Measurements from ENCODE around the gene FREM3. TPM values are rescaled to one million over a fixed set of nuclear protein-coding genes. Genes with fewer than 3 reads are reported as not detected.

Gene FREM3
- total and polyA plus RNA-seq, 3 donors from 2014 or later, result 0.06 to 0.42 (median 0.08) TPM

DNA sequence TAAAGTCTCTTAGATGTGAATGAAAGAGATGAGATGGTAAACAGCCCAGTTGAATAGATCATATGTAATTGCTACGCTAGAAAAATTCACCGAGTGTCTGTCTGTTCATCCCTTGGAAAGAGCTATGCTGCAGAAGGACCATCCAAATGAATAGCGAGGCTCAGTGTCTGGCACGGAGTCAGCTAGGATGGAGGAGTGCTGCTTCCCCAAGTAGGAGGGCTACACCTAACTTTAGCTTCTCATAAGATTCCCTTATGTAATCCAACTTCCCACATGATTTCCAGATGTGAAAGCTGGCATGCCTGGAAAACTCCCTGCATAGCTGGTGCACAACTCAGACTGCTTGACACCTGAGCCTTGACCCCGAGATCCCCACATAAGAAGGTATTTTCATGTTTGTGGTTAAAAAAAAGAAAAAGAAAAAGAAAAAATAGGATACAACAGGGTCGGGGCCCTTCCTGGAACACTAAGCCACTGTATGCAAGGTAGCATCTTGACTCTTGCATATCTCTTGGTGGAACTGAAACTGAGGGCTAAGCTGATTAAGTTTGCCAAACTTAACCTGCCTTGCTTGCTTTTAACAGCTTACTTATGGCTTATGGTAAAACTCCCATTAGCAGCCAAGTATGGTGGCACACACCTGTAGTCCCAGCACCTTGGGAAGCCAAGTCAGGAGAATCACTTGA, 82.3 kb downstream of the FREM3 start:
- intact Hi-C loops (cut with DNase I; ENCODE audit: low total_unique reads), result no loop called here
- no peak for DNase-seq
- TF ChIP-seq, protein P1, sequence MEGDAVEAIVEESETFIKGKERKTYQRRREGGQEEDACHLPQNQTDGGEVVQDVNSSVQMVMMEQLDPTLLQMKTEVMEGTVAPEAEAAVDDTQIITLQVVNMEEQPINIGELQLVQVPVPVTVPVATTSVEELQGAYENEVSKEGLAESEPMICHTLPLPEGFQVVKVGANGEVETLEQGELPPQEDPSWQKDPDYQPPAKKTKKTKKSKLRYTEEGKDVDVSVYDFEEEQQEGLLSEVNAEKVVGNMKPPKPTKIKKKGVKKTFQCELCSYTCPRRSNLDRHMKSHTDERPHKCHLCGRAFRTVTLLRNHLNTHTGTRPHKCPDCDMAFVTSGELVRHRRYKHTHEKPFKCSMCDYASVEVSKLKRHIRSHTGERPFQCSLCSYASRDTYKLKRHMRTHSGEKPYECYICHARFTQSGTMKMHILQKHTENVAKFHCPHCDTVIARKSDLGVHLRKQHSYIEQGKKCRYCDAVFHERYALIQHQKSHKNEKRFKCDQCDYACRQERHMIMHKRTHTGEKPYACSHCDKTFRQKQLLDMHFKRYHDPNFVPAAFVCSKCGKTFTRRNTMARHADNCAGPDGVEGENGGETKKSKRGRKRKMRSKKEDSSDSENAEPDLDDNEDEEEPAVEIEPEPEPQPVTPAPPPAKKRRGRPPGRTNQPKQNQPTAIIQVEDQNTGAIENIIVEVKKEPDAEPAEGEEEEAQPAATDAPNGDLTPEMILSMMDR (IDR thresholded peaks at IDR 0.05), result no peak
- no peak for TF ChIP-seq POLR2A (IDR thresholded peaks at IDR 0.05)
- H3K27me3 ChIP-seq, result no peaks in the 10 kb centered on the region
- no peaks in the 10 kb centered on the region for H3K36me3 ChIP-seq (ENCODE audit: low read depth, missing control alignments)
- no peak overlapping the region for H3K27ac ChIP-seq
- no peaks in the 10 kb centered on the region for H3K4me1 ChIP-seq
- WGBS, 2 donors, result 49 to 57% methylated on average over 6 of the region's 6 CpGs
- no peak overlapping the region for H3K4me3 ChIP-seq
- no peaks in the 10 kb centered on the region for H3K9me3 ChIP-seq

DNA sequence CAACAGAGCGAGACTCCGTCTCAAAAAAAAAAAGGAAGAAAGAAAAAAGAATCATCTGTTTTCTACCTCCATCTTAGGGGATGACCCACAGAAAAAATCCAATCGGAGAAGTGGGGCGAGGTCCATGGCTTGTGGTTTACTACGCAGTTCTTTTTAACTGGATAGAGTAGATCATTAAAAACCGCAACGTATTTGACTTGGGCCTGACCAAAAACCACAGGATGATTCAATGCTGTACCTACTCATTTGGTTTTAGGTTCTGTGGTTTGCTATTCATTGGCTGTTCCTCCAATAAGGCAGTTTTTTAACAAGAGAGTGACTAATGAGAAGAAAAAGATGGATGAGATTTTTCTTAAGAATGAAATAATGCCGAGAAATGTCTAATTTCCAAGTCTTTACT, 83.7 kb downstream of the FREM3 start:
- 60 to 69% methylated on average over 8 of the region's 8 CpGs for WGBS, 2 donors

DNA sequence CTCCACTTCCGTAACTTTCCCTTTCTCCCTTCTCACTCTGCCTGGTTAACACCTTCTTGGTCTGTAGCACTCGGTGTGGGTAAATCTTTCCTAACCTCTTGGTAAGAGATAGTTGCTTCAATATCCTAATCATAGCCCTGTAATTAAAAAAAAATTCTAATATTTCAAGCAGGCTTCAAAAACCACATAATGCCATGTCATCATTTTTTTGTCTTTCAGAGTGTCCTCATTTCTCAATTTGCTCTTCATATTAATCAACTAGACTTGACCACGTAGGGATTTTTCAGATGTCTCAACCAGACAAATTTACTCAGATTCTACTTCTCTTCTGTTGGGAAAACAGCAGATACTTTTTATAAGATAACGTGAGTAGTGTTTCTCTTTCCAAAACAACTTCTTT, 91.0 kb downstream of the FREM3 start:
- intact Hi-C loops (cut with DNase I; ENCODE audit: low total_unique reads), result no loop called here
- TF ChIP-seq, protein P1 (IDR thresholded peaks at IDR 0.05), result no peak
- no peak for TF ChIP-seq POLR2A (IDR thresholded peaks at IDR 0.05)
- Histone ChIP-seq H3K36me3 (ENCODE audit: low read depth, missing control alignments) (no peaks in the 10 kb centered on the region), H3K4me3 (no peak overlapping the region), H3K4me1 (no peaks in the 10 kb centered on the region), H3K27ac (no peak overlapping the region), H3K27me3 (no peaks in the 10 kb centered on the region), H3K9me3 (no peaks in the 10 kb centered on the region)
- WGBS, 2 donors, result 65 to 84% methylated on average over 4 of the region's 4 CpGs
- no peak for DNase-seq

More for the DNA sequence above, 83.7 kb downstream of the FREM3 start:
- TF ChIP-seq, protein P1 (IDR thresholded peaks at IDR 0.05), result no peak
- no peak for TF ChIP-seq POLR2A (IDR thresholded peaks at IDR 0.05)
- Histone ChIP-seq H3K27ac (no peak overlapping the region), H3K27me3 (no peaks in the 10 kb centered on the region), H3K9me3 (no peaks in the 10 kb centered on the region), H3K36me3 (ENCODE audit: low read depth, missing control alignments) (no peaks in the 10 kb centered on the region), H3K4me1 (no peaks in the 10 kb centered on the region), H3K4me3 (no peak overlapping the region)
- intact Hi-C loops (cut with DNase I; ENCODE audit: low total_unique reads), result no loop called here
- no peak for DNase-seq

GRCh38 chr4:143606480-143606879, 94.0 kb downstream of the FREM3 start:
- Histone ChIP-seq H3K9me3 (no peaks in the 10 kb centered on the region), H3K27me3 (no peaks in the 10 kb centered on the region), H3K4me3 (no peak overlapping the region), H3K4me1 (no peaks in the 10 kb centered on the region), H3K36me3 (ENCODE audit: low read depth, missing control alignments) (no peaks in the 10 kb centered on the region), H3K27ac (no peak overlapping the region)
- DNase-seq, result no peak
- intact Hi-C loops (cut with DNase I; ENCODE audit: low total_unique reads), result no loop called here
- WGBS, 2 donors, result 86 to 90% methylated on average over 3 of the region's 3 CpGs
- TF ChIP-seq, protein P1 (IDR thresholded peaks at IDR 0.05), result no peak
- TF ChIP-seq POLR2A (IDR thresholded peaks at IDR 0.05), result no peak

DNA sequence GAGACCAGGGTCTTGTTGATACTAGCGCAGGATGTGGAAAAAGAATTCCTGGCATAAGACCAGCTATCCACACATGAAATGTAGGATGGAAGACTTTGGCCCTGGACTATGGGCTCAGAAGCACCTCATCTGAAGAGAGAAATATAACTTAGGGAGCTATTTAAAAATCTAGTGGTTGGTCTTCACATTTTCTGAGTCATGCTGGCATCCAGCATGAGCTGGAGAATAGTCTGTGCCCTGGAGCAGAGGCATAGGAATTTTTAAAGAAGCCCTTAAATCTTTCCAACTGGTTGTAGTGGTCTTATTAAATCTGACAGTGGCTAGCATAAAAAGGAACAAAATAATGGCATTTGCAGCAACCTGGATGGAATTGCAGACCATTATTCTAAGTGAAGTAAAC, 100.6 kb downstream of the FREM3 start:
- 80 to 97% methylated on average over 1 of the region's 1 CpG for WGBS, 2 donors
- Histone ChIP-seq H3K4me3 (no peak overlapping the region), H3K27ac (no peak overlapping the region), H3K4me1 (no peaks in the 10 kb centered on the region), H3K36me3 (ENCODE audit: low read depth, missing control alignments) (no peaks in the 10 kb centered on the region), H3K9me3 (no peaks in the 10 kb centered on the region), H3K27me3 (no peaks in the 10 kb centered on the region)
- TF ChIP-seq POLR2A (IDR thresholded peaks at IDR 0.05), result no peak
- TF ChIP-seq, protein P1 (IDR thresholded peaks at IDR 0.05), result no peak
- intact Hi-C loops (cut with DNase I; ENCODE audit: low total_unique reads), result no loop called here
- no peak for DNase-seq

All from testis (tissue), 3 donors.